A673 (cell line): ENCODE data around the gene SLC35B2.

ENCODE experiments used
- CTCF ChIP-seq: fragments of 300-800, 200-600 bp; sonication (generic); conservative IDR thresholded peaks from 2 replicates; pipeline ENCODE4 v1.5.1; 2017; ENCODE audit warnings: low read depth, mild to moderate bottlenecking, antibody characterized with exemption, low read length, moderate library complexity, mixed read lengths
- EZH2 ChIP-seq: fragments of 200-600 bp; sonication (generic); IDR thresholded peaks from 2 replicates; pipeline ENCODE4 v1.6.1; 2017; ENCODE audit warnings: borderline replicate concordance, low read depth, mild to moderate bottlenecking, mixed read lengths, antibody characterized with exemption, low read length; ENCODE audit not compliant: poor library complexity, severe bottlenecking

- TF ChIP-seq CTCF (no peak), EZH2 (no peak)
These were observed 6.6 kb downstream of the SLC35B2 start for GRCh38 chr6:44250718-44251123.
